Hepatocyte (in vitro differentiated cells): Measurements from ENCODE around the gene SLC25A22. TPM values are rescaled to one million over a fixed set of nuclear protein-coding genes. Genes with fewer than 3 reads are reported as not detected.

Experiments used
- DNase-seq: peaks from one replicate; pipeline ENCODE4 v3.0.0-alpha.2; 2016; ENCODE audit warnings: low spot score
- H2AFZ ChIP-seq: fragments of 200-600 bp; sonication (generic); 2 replicates; pipeline ENCODE4 v1.6.0; 2016; ENCODE audit warnings: antibody characterized with exemption, mild to moderate bottlenecking
- H3K27ac ChIP-seq: fragments of 200-600 bp; sonication (generic); 2 replicates; pipeline ENCODE4 v1.5.1; 2016; ENCODE audit warnings: mild to moderate bottlenecking
- H3K27me3 ChIP-seq: fragments of 200-600 bp; sonication (generic); 2 replicates; pipeline ENCODE4 v1.6.1; 2016
- H3K36me3 ChIP-seq: fragments of 200-600 bp; sonication (generic); replicated peaks from 2 replicates; pipeline ENCODE4 v1.5.1; 2016; ENCODE audit warnings: low read depth; ENCODE audit not compliant: insufficient read depth
- H3K4me1 ChIP-seq: fragments of 200-600 bp; sonication (generic); 2 replicates; pipeline ENCODE4 v1.5.1; 2016; ENCODE audit warnings: mild to moderate bottlenecking, moderate library complexity; ENCODE audit not compliant: insufficient read depth
- H3K4me2 ChIP-seq: fragments of 200-600 bp; sonication (generic); 2 replicates; pipeline ENCODE4 v1.6.0; 2016
- H3K4me3 ChIP-seq: fragments of 200-600 bp; sonication (generic); 2 replicates; pipeline ENCODE4 v1.5.1; 2016; ENCODE audit warnings: mild to moderate bottlenecking
- H3K79me2 ChIP-seq: fragments of 200-600 bp; sonication (generic); 2 replicates; pipeline ENCODE4 v1.6.0; 2017; ENCODE audit warnings: mild to moderate bottlenecking
- H3K9me2 ChIP-seq: fragments of 200-600 bp; sonication (generic); replicated peaks from 2 replicates; pipeline ENCODE4 v1.6.0; 2017; ENCODE audit warnings: mild to moderate bottlenecking; ENCODE audit not compliant: insufficient read depth
- H3K9me3 ChIP-seq: fragments of 200-600 bp; sonication (generic); 2 replicates; pipeline ENCODE4 v1.5.1; 2016; ENCODE audit warnings: low read depth, mild to moderate bottlenecking
- H4K20me1 ChIP-seq: fragments of 200-600 bp; sonication (generic); 2 replicates; pipeline ENCODE4 v1.6.0; 2016; ENCODE audit warnings: mild to moderate bottlenecking; ENCODE audit not compliant: insufficient read depth, poor library complexity, severe bottlenecking
- CTCF ChIP-seq: fragments of 200-600 bp; sonication (generic); IDR thresholded peaks from 2 replicates; pipeline ENCODE4 v1.5.1; 2016; ENCODE audit warnings: antibody characterized with exemption, mild to moderate bottlenecking; ENCODE audit not compliant: poor library complexity
- EZH2 ChIP-seq: fragments of 200-600 bp; sonication (generic); IDR thresholded peaks from 2 replicates; pipeline ENCODE4 v1.6.1; 2016; ENCODE audit warnings: antibody characterized with exemption, mild to moderate bottlenecking, borderline replicate concordance
- EZH2phosphoT487 ChIP-seq: fragments of 200-600 bp; sonication (generic); IDR thresholded peaks from one replicate; pipeline ENCODE4 v1.6.1; 2018; ENCODE audit warnings: antibody characterized with exemption, mild to moderate bottlenecking, low read depth, moderate library complexity; ENCODE audit not compliant: unreplicated experiment, severe bottlenecking
- WGBS: methylation state at CpG from one replicate; pipeline ENCODE4 v1.1.6; 2016; ENCODE audit warnings: low lambda C conversion rate; ENCODE audit errors: missing lambda C conversion rate; 5-methylcytosine and 5-hydroxymethylcytosine counted together
- polyA plus RNA-seq: library from polyadenylated mRNA; unstranded; fragments of >200 nt; fragmentation: Nextera tagmentation; extraction: Ambion mirVana; gene quantifications from 2 replicates; pipeline ENCODE4 v1.2.1, GENCODE V29; 2016
- total RNA-seq: library from RNA; depleted of rRNA; stranded (reverse); fragments of >200 nt; gene quantifications from 2 replicates; pipeline ENCODE4 v1.2.3, GENCODE V29; 2014

The SLC25A22 gene
- total and polyA plus RNA-seq, 2 experiments from 2014 or later, result 16.2 to 19.7 TPM

GRCh38 chr11:793556-793955, 4.5 kb downstream of the SLC25A22 start:
- DNase-seq, result no peak
- Histone ChIP-seq H3K79me2 (peaks cover 6% of the 10 kb centered on the region), H3K36me3 (no peaks in the 10 kb centered on the region), H3K4me1 (peaks cover 23% of the 10 kb centered on the region), H2AFZ (no peak overlapping the region), H3K27me3 (no peaks in the 10 kb centered on the region), H3K27ac (no peak overlapping the region), H3K9me3 (no peaks in the 10 kb centered on the region), H3K4me2 (no peak overlapping the region), H3K4me3 (no peak overlapping the region), H3K9me2 (no peaks in the 10 kb centered on the region), H4K20me1 (no peaks in the 10 kb centered on the region)
- WGBS, result 96% methylated on average over 6 of the region's 7 CpGs
- no peak for TF ChIP-seq CTCF

GRCh38 chr11:792873-793272, 5.2 kb downstream of the SLC25A22 start:
- peaks cover 19% of the 10 kb centered on the region for H3K4me1 ChIP-seq
- no peaks in the 10 kb centered on the region for H4K20me1 ChIP-seq
- H3K27me3 ChIP-seq, result no peaks in the 10 kb centered on the region
- no peak overlapping the region for H3K27ac ChIP-seq
- H3K36me3 ChIP-seq, result no peaks in the 10 kb centered on the region
- no peaks in the 10 kb centered on the region for H3K9me3 ChIP-seq
- H3K4me3 ChIP-seq, result no peak overlapping the region
- WGBS, result 97% methylated on average over 12 of the region's 13 CpGs
- H3K4me2 ChIP-seq, result no peak overlapping the region
- H3K9me2 ChIP-seq, result no peaks in the 10 kb centered on the region
- H2AFZ ChIP-seq, result no peak overlapping the region
- DNase-seq, result no peak
- TF ChIP-seq EZH2phosphoT487, result no peak
- H3K79me2 ChIP-seq, result peaks cover 6% of the 10 kb centered on the region

- WGBS, result 100% methylated on average over 1 of the region's 15 CpGs
- Histone ChIP-seq H3K27me3 (no peaks in the 10 kb centered on the region), H3K79me2 (peaks cover 6% of the 10 kb centered on the region)
Measured at GRCh38 chr11:792535-792821, 5.6 kb downstream of the SLC25A22 start.

GRCh38 chr11:791658-792534, 6.2 kb downstream of the SLC25A22 start:
- no peak overlapping the region for H3K4me3 ChIP-seq
- no peaks in the 10 kb centered on the region for H3K9me3 ChIP-seq
- no peak overlapping the region for H3K4me2 ChIP-seq
- TF ChIP-seq EZH2, result no peak
- TF ChIP-seq EZH2phosphoT487, result no peak
- TF ChIP-seq CTCF, result no peak
- no peak for DNase-seq
- H3K9me2 ChIP-seq, result no peaks in the 10 kb centered on the region
- no peaks in the 10 kb centered on the region for H3K36me3 ChIP-seq
- peaks cover 19% of the 10 kb centered on the region for H3K4me1 ChIP-seq
- H4K20me1 ChIP-seq, result no peaks in the 10 kb centered on the region
- H2AFZ ChIP-seq, result no peak overlapping the region
- H3K79me2 ChIP-seq, result peaks cover 6% of the 10 kb centered on the region
- no peaks in the 10 kb centered on the region for H3K27me3 ChIP-seq
- no peak overlapping the region for H3K27ac ChIP-seq
- 96% methylated on average over 48 of the region's 49 CpGs for WGBS

More at GRCh38 chr11:792535-792821, 5.6 kb downstream of the SLC25A22 start:
- H3K4me2 ChIP-seq, result no peak overlapping the region
- H3K4me3 ChIP-seq, result no peak overlapping the region
- no peak for TF ChIP-seq EZH2phosphoT487
- no peak for TF ChIP-seq EZH2
- TF ChIP-seq CTCF, result no peak
- no peak overlapping the region for H2AFZ ChIP-seq
- H3K27ac ChIP-seq, result no peak overlapping the region
- DNase-seq, result no peak
- H3K36me3 ChIP-seq, result no peaks in the 10 kb centered on the region
- H3K9me2 ChIP-seq, result no peaks in the 10 kb centered on the region
- H4K20me1 ChIP-seq, result no peaks in the 10 kb centered on the region
- H3K4me1 ChIP-seq, result peaks cover 19% of the 10 kb centered on the region
- H3K9me3 ChIP-seq, result no peaks in the 10 kb centered on the region
